ENCODE data around the gene KCNQ4.

The KCNQ4 gene

DNA sequence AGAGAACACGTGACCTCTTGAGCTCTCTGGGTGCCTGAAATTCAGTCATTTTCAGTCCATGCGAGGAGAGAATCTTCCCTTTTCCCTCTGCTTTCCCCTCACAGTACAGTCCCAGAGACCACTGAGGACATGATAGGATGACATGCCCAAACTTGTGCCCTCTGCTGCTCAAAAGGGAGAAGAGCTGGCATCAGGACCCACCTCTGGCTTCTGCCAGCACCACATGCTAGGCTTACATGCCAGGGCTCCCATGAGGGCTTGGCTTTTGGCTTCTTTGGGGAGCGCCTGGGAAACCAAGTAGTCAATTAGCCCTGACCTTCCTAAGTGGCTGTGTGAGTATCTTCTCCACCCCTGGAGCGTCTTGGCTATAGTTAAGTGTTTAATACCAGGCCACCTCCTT, 13.8 kb upstream of the KCNQ4 start:
- Histone ChIP-seq H3K27ac (ENCODE audit: low read length) (no peak overlapping the region), H3K27me3 (ENCODE audit: low read depth, low read length) (no peaks in the 10 kb centered on the region), H3K4me3 (ENCODE audit: low read depth in 1 of 2, low read length in 2 of 2) (no peak overlapping the region), H3K9me3 (ENCODE audit: control insufficient read depth in 1 of 2, low read length in 2 of 2) (no peaks in the 10 kb centered on the region), H3K4me1 (ENCODE audit: control insufficient read depth in 1 of 2, insufficient read depth in 2 of 2, low read length in 2 of 2) (no peaks in the 10 kb centered on the region), H3K36me3 (ENCODE audit: control insufficient read depth in 1 of 2, insufficient read depth in 2 of 2, low read length in 2 of 2) (peaks cover 55 to 65% of the 10 kb centered on the region in 2 donors)

- H3K9me3 ChIP-seq (ENCODE audit: control insufficient read depth in 1 of 2, low read length in 2 of 2), result no peaks in the 10 kb centered on the region
- H3K27me3 ChIP-seq (ENCODE audit: low read depth, low read length), result no peaks in the 10 kb centered on the region
- no peak overlapping the region for H3K27ac ChIP-seq (ENCODE audit: low read length)
- H3K4me1 ChIP-seq (ENCODE audit: control insufficient read depth in 1 of 2, insufficient read depth in 2 of 2, low read length in 2 of 2), result no peaks in the 10 kb centered on the region
- no peak overlapping the region for H3K4me3 ChIP-seq (ENCODE audit: low read depth in 1 of 2, low read length in 2 of 2)
- peaks cover 48 to 62% of the 10 kb centered on the region in 2 donors for H3K36me3 ChIP-seq (ENCODE audit: control insufficient read depth in 1 of 2, insufficient read depth in 2 of 2, low read length in 2 of 2)
Measured at GRCh38 chr1:40770296-40771070, 13.1 kb upstream of the KCNQ4 start.

DNA sequence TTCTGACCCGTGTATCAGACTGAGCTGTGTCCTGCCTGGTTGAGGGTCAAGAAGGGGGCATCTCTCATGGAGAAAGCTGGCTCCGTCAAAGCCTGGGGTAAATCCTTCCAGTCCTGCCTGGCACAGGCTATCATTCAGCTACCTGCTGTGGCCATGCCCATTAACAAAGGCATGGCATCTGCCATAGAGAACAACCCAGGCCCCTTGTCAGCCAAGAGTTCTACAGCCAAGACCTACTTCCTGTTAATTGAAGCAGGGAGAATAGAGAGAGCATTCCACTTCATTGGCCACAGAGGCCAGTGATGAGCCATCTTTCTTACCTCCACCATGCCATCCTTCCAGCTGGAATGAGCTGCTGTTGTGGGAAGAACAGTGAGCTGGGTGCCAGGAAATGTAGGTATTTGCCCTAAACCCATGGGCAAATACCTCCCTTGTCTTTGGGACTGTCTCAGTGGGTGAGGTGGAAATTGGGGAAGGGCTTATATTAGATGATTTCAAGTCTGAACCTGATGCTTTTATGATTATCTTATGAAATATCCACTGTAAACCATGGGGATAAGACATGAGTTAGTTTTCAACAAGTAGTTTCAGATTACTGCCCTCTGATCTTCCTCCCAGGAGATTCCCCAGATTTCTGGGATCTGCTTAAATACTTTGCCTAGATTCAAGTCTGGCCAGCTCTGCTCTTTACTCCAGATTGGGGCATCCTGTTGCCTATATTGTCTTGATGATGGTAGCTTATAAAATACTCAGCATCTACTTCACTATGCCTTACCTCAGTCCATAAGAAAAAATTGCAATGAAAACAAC, 11.2 kb upstream of the KCNQ4 start:
- no peak overlapping the region for H3K27ac ChIP-seq (ENCODE audit: low read length)
- H3K36me3 ChIP-seq (ENCODE audit: control insufficient read depth in 1 of 2, insufficient read depth in 2 of 2, low read length in 2 of 2), result peaks cover 29 to 47% of the 10 kb centered on the region in 2 donors
- no peaks in the 10 kb centered on the region for H3K4me1 ChIP-seq (ENCODE audit: control insufficient read depth in 1 of 2, insufficient read depth in 2 of 2, low read length in 2 of 2)
- H3K27me3 ChIP-seq (ENCODE audit: low read depth, low read length), result no peaks in the 10 kb centered on the region
- H3K9me3 ChIP-seq (ENCODE audit: control insufficient read depth in 1 of 2, low read length in 2 of 2), result no peaks in the 10 kb centered on the region
- no peak overlapping the region for H3K4me3 ChIP-seq (ENCODE audit: low read depth in 1 of 2, low read length in 2 of 2)

GRCh38 chr1:40773748-40774265, 9.8 kb upstream of the KCNQ4 start:
- H3K27ac ChIP-seq (ENCODE audit: low read length), result no peak overlapping the region
- H3K36me3 ChIP-seq (ENCODE audit: control insufficient read depth in 1 of 2, insufficient read depth in 2 of 2, low read length in 2 of 2), result peaks cover 18 to 32% of the 10 kb centered on the region in 2 donors
- H3K27me3 ChIP-seq (ENCODE audit: low read depth, low read length), result no peaks in the 10 kb centered on the region
- H3K4me1 ChIP-seq (ENCODE audit: control insufficient read depth in 1 of 2, insufficient read depth in 2 of 2, low read length in 2 of 2), result no peaks in the 10 kb centered on the region
- H3K9me3 ChIP-seq (ENCODE audit: control insufficient read depth in 1 of 2, low read length in 2 of 2), result no peaks in the 10 kb centered on the region
- no peak overlapping the region for H3K4me3 ChIP-seq (ENCODE audit: low read depth in 1 of 2, low read length in 2 of 2)

DNA sequence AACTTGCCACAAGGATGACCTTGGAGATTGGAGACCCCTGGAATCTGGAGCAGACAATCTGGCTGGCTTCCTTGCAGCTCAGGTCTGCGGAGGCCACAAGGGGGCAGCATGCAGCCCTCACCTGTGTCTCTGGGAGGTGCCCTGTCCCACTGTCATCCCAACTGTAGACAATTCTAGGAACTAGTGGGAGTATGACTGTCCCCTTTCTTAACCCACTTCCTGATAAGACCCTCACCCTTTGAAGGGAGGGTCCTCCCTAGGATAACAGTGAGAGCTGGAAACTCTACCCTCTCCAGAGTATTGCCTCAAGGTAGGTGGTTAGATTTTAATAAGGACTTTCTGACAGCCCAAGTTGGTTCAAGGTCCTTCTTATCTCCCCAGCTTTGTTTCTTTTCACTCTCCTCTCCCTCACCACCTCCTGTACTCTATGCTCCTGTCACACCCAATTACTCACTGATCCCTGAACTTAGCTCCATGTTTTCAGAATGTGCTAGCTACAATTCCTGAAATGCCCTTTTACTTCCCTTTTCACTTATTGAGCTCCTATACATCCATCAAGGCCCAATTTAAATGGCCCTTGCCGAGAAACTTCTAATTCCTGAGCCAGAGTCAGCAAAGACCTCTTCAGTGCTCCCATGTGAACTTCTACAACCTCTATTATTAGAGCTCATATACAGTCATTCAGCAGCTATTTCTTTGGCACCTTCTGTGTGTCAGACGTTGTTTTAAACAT, 9.2 kb upstream of the KCNQ4 start:
- no peak overlapping the region for H3K27ac ChIP-seq (ENCODE audit: low read length)
- no peaks in the 10 kb centered on the region for H3K4me1 ChIP-seq (ENCODE audit: control insufficient read depth in 1 of 2, insufficient read depth in 2 of 2, low read length in 2 of 2)
- peaks cover 12 to 26% of the 10 kb centered on the region in 2 donors for H3K36me3 ChIP-seq (ENCODE audit: control insufficient read depth in 1 of 2, insufficient read depth in 2 of 2, low read length in 2 of 2)
- H3K9me3 ChIP-seq (ENCODE audit: control insufficient read depth in 1 of 2, low read length in 2 of 2), result no peaks in the 10 kb centered on the region
- H3K4me3 ChIP-seq (ENCODE audit: low read depth in 1 of 2, low read length in 2 of 2), result no peak overlapping the region
- H3K27me3 ChIP-seq (ENCODE audit: low read depth, low read length), result no peaks in the 10 kb centered on the region

GRCh38 chr1:40776236-40777072, 7.1 kb upstream of the KCNQ4 start:
- H3K9me3 ChIP-seq (ENCODE audit: control insufficient read depth in 1 of 2, low read length in 2 of 2), result no peaks in the 10 kb centered on the region
- H3K36me3 ChIP-seq (ENCODE audit: control insufficient read depth in 1 of 2, insufficient read depth in 2 of 2, low read length in 2 of 2), result peaks cover 6 to 12% of the 10 kb centered on the region in 2 donors
- H3K4me1 ChIP-seq (ENCODE audit: control insufficient read depth in 1 of 2, insufficient read depth in 2 of 2, low read length in 2 of 2), result no peaks in the 10 kb centered on the region
- H3K27me3 ChIP-seq (ENCODE audit: low read depth, low read length), result no peaks in the 10 kb centered on the region
- no peak overlapping the region for H3K27ac ChIP-seq (ENCODE audit: low read length)
- no peak overlapping the region for H3K4me3 ChIP-seq (ENCODE audit: low read depth in 1 of 2, low read length in 2 of 2)

DNA sequence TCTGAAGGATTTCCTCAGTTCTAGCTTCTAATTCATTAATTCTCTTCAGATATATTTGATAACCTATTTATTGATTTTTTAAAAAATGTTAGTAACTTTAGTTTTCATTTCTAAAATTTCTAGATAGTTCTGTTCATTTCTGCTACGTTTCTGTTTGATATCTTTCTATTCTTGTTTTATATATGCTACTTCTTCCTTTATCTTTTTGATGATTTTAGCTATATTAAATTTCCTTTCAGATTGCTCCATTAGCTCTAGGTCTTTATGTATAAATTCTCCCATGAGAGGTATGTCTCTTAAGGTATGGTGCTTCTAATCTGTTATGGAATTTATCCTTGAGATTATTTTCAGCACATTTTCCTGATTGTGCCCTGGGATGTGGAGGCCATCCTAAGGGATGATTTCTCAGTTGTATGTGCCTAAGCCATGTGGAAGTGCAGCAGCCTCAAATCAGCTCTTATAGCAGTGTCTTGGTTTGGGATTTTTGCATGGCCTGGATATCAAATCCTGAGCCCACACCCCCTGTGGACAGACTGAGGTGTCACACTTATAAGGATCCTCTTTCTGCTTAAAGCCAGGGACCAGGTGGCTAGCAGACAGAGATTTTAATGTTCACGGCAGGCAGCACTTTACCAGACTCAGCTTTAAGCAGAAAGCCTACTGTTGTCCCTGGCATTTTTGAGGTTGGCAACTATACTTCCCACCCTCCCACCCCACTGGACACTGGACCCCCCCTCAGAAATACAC, 6.2 kb upstream of the KCNQ4 start:
- H3K9me3 ChIP-seq (ENCODE audit: control insufficient read depth in 1 of 2, low read length in 2 of 2), result no peaks in the 10 kb centered on the region
- H3K27ac ChIP-seq (ENCODE audit: low read length), result no peak overlapping the region
- no peaks in the 10 kb centered on the region for H3K27me3 ChIP-seq (ENCODE audit: low read depth, low read length)
- peaks cover 0 to 3% of the 10 kb centered on the region in 2 donors for H3K36me3 ChIP-seq (ENCODE audit: control insufficient read depth in 1 of 2, insufficient read depth in 2 of 2, low read length in 2 of 2)
- peaks cover 0 to 4% of the 10 kb centered on the region in 2 donors for H3K4me1 ChIP-seq (ENCODE audit: control insufficient read depth in 1 of 2, insufficient read depth in 2 of 2, low read length in 2 of 2)
- no peak overlapping the region for H3K4me3 ChIP-seq (ENCODE audit: low read depth in 1 of 2, low read length in 2 of 2)

GRCh38 chr1:40780678-40781607, 2.6 kb upstream of the KCNQ4 start:
- Histone ChIP-seq H3K27ac (ENCODE audit: low read length) (no peak overlapping the region), H3K9me3 (ENCODE audit: control insufficient read depth in 1 of 2, low read length in 2 of 2) (no peaks in the 10 kb centered on the region), H3K4me3 (ENCODE audit: low read depth in 1 of 2, low read length in 2 of 2) (no peak overlapping the region), H3K27me3 (ENCODE audit: low read depth, low read length) (no peaks in the 10 kb centered on the region), H3K36me3 (ENCODE audit: control insufficient read depth in 1 of 2, insufficient read depth in 2 of 2, low read length in 2 of 2) (no peaks in the 10 kb centered on the region), H3K4me1 (ENCODE audit: control insufficient read depth in 1 of 2, insufficient read depth in 2 of 2, low read length in 2 of 2) (peaks cover 0 to 26% of the 10 kb centered on the region in 2 donors)

GRCh38 chr1:40781608-40781971, 2.0 kb upstream of the KCNQ4 start:
- H3K4me1 ChIP-seq (ENCODE audit: control insufficient read depth in 1 of 2, insufficient read depth in 2 of 2, low read length in 2 of 2), result peaks cover 0 to 27% of the 10 kb centered on the region in 2 donors
- H3K27ac ChIP-seq (ENCODE audit: low read length), result no peak overlapping the region
- no peak overlapping the region for H3K4me3 ChIP-seq (ENCODE audit: low read depth in 1 of 2, low read length in 2 of 2)
- no peaks in the 10 kb centered on the region for H3K27me3 ChIP-seq (ENCODE audit: low read depth, low read length)
- H3K36me3 ChIP-seq (ENCODE audit: control insufficient read depth in 1 of 2, insufficient read depth in 2 of 2, low read length in 2 of 2), result no peaks in the 10 kb centered on the region
- H3K9me3 ChIP-seq (ENCODE audit: control insufficient read depth in 1 of 2, low read length in 2 of 2), result no peaks in the 10 kb centered on the region

Data from muscle layer of duodenum (tissue), 2 donors.